HG02759 (cell line): ENCODE measurements around the gene NACA.
"Not testable (repeated sequence)": the region's sequence is repeated elsewhere in the genome, so short reads cannot be mapped to it uniquely, and the experiment has no call there.

Experiments
- ATAC-seq: cut with Tn5 transposase; IDR thresholded peaks from one replicate; pipeline ENCODE4 v1.9.1; 2021; ENCODE audit warnings: mild to moderate bottlenecking, moderate library complexity; ENCODE audit not compliant: unreplicated experiment

Gene NACA

DNA sequence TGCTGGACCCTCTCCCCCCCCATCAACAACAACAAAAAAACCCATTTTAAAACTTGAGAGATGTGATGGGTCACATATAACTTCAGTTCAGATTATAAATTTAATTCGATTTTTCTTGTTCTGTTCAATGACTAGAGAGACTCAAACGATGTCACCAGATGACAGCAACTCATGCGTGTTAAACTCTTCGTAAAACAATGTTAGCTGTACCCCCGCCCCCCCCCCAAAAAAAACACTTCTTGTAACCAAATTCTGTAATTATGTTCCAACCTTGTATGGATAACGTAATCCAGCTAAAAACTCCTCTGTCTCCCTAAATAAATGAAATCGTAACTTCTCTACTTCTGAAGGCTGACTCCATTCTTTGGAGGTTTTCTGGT, 614 bp upstream of the NACA start:
- no peak for ATAC-seq

DNA sequence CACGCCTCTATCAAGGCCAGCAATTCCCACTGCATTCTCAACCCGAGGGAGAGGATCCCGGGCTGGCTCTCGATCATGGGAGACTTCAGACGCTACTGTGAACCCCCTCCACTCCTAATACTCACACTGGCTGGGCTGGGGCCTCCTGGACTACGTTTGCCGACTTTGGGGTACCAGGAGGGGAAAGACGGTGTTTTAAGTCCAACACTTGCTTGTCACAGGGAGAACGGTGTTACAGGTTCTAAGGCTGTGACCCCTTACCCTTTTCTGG, 463 bp downstream of the NACA start:
- ATAC-seq: no peak

GRCh38 chr12:56723889-56724700, 1.0 kb downstream of the NACA start:
- ATAC-seq: no peak

DNA sequence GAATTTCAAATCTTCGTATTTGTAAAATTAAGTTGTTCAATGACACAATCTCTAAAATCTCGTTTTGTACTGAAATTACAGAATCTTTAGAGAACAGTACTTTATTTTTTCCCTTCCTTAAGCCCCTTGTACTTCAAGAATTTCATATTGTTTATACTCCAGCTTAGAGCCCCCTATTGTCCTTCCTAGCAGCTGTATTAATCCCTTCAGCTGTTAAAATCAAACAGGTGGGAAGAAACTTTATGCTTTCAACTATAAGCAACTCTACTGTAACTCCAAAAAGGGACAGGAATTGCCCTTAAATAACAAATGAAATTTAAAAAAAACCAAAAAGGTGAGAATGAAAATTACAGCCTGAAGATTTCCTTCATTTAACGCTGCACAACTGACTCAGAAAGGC, 1.7 kb downstream of the NACA start:
- ATAC-seq: no peak

DNA sequence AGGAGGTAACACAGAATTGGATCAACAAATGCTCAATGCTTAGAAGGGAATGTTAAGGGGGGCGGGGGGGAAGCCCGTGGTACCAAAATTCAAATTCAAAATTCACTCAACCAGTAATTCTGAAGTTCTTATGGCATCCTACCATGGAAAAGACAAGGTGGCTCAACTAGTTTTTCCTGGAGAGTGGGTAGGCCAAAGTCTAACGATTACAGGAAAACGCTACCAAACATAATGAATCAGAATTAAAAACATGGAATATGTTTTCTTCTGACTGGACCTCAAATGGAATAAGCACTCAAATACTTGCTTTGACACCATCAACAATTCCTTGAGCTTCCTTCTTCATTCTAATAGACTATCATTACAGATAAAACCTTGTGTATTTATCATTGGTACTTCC, 2.3 kb downstream of the NACA start:
- ATAC-seq: no peak

GRCh38 chr12:56721721-56722120, 3.4 kb downstream of the NACA start:
- ATAC-seq: no peak

GRCh38 chr12:56721216-56721615, 3.9 kb downstream of the NACA start:
- no peak for ATAC-seq

GRCh38 chr12:56720731-56721151, 4.4 kb downstream of the NACA start:
- ATAC-seq: no peak

DNA sequence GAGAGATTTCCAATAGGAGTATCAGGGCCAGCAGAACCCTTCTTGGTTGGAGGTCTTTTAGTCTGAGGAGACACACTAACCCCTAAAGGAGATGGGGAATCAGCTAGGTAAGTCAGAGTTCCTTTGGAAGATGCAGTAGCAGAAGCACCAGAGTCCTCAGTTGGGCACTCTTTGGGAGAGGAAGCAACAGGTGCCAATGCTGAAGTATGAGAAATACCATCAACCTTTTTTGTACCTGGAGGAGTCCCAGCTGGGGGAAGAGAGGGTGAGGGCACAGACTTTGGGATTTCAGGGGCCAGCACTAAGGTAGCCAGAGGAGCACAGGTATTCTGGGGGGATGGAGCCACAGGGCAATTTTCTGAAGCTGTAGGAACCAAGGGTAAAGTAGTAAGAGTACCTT, 6.0 kb downstream of the NACA start:
- no peak for ATAC-seq

- ATAC-seq: no peak
Observed at GRCh38 chr12:56718636-56719035, 6.5 kb downstream of the NACA start.

- ATAC-seq: no peak
Observed at GRCh38 chr12:56718149-56718548, 7.0 kb downstream of the NACA start.

DNA sequence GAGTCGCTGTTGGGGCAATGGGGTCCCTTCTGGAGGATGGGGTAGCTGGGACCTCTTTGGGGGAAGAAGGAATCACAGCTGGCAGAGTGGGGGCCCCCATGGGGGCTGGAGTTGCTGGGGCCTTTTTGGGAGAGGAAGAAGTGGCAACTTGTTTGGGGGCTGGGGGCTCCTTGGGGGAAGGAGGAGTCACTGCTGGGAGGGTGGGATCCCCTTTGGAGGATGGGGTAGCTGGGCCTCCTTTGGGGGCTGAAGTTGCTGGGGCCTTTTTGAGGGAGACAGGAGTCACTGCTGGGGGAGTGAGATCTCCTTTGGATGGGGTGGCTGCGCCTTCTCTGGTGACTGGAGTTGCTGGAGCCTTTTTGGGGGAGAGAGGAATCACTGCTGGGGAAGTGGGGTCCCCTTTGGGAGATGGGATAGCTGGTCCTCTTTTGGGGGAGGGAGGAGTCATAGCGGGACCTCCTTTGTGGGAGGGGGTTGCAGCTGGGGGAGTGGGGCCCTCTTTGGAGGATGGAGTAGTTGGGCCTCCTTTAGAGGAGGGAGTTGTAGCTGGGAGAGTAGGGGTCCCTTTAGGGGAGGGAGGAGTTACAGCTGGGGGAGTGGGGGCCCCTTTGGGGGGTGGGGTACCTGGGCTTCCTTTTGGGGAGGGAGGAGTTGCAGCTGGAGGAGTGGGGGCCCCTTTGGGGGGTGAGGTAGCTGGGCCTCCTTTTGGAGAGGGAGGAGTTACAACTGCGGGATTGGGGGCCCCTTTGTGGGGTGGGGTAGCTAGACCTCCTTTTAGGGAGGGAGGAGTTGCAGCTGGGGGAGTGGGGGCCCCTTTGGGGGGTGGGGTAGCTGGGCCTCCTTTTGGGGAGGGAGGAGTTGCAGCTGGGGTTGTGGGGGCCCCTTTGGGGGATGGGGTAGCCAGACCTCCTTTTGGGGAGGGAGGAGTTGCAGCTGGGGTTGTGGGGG, 7.9 kb downstream of the NACA start:
- ATAC-seq: no peak

DNA sequence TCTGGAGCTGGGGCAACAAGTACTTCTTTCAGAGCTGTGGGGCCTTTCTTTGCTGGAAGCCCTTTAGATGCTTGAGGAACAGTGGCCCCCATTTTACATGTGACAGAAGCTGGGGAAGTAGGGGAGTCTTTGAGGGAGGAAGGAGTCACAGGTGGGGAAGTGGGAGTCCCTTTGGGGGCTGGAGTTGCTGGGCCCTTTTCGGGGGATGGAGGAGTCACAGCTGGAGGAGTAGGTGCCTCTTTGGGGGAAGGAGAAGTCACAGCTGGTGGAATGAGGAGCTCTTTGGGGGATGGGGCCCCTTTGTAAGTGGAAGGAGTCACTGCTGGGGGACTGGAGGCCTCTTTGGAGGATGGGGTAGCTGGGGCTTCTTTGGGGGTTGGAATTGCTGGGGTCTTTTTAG, 8.6 kb downstream of the NACA start:
- no peak for ATAC-seq

GRCh38 chr12:56715798-56716197, 9.3 kb downstream of the NACA start:
- no peak for ATAC-seq

DNA sequence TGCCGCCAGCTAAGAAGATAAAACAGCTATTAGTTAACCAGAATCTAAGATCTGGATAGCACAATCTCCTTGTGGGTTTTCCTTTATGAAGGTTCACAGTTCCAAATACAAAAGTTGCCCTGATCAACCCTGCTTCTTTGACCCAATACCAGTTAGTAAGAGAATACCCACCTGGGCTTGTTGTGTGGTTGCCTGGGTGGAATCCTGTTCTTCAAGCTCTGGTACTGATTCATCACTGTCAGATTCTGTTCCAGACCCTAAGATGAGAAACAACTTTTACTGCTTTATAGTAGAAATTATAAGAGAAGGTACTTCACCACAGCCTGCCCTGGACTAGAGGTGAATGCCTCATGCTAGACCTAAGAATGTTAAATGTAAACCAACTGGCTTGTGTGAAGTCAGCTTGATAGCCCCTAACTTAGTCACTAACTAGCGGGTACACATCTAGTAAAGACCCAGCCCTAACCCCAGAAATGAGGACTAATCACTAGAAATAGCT, 10.6 kb downstream of the NACA start:
- no peak for ATAC-seq

GRCh38 chr12:56713345-56713744, 11.8 kb downstream of the NACA start:
- ATAC-seq: no peak

- ATAC-seq: no peak
Observed at GRCh38 chr12:56709759-56710376, 15.2 kb downstream of the NACA start.

DNA sequence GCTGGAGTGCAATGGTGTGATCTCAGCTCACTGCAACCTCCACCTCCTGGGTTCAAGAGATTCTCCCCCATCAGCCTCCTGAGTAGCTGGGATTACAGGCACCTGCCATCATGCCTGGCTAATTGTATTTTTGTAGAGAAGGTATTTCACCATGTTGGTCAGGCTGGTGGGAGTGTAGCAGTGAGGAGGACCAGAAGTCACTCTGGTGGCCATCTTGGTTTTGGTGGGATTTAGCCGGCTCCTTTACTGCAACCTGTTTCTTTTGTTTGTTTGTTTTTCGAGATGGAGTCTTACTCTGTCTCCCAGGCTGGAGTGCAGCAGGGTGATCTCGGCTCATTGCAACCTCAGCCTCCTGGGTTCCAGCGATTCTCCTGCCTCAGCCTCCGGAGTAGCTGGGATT, 20.6 kb downstream of the NACA start:
- not testable (repeated sequence) for ATAC-seq

GRCh38 chr12:56699020-56699661, 26.0 kb downstream of the NACA start:
- ATAC-seq: no peak

GRCh38 chr12:56695327-56696101, 29.6 kb downstream of the NACA start:
- no peak for ATAC-seq
